K562 (cell line): Measurements from ENCODE around the gene ANKRD13D. TPM values are rescaled to one million over a fixed set of nuclear protein-coding genes. Genes with fewer than 3 reads are reported as not detected.
A peak's percentile ranks its signal among the peaks of the same experiment; 100 is the strongest.

ENCODE experiments used
- ATAC-seq: fragments of 200-7000 bp; cut with Tn5 transposase; 3 replicates; pipeline ENCODE4 v1.9.1; 2020; ENCODE audit warnings: moderate library complexity
- BruUV-seq: library from RNA; stranded (reverse); fragments of 400-500 nt; replicated peaks from 2 replicates; lab custom pipeline; 2021; lab: Mats Ljungman, UMichigan
- CTCF ChIA-PET: fragments of 300-600 bp; formaldehyde crosslinking; extraction: SDS; loops from one replicate; lab custom pipeline; 2021; ENCODE audit warnings: low intra/inter-chr PET ratio; lab: Yijun Ruan, JAX
- POLR2A ChIA-PET: fragments of 300-600, 350-650 bp; sonication (Branson Sonifier 250); formaldehyde crosslinking; extraction: SDS; loops from one replicate; lab custom pipeline; 2021; ENCODE audit warnings: antibody characterized with exemption, inconsistent platforms; lab: Yijun Ruan, JAX
- DNase-seq, 4 experiments: peaks; one replicate each; pipeline versions ENCODE4 v3.0.0 to v3.0.0-alpha.2; 2011 to 2018; ENCODE audit warnings: low spot score in 3 of 4, mixed read lengths in 3 of 4; ENCODE audit errors: extremely low read depth in 1 of 4
- FAIRE-seq: peaks from 2 replicates; lab custom pipeline; 2011; peaks lifted over from hg19 to GRCh38; lab: Jason Lieb, UNC
- H2AFZ ChIP-seq: 2 replicates; pipeline ENCODE4 v1.6.0; 2011; ENCODE audit warnings: low read depth, low read length, control low read depth, inconsistent platforms
- H3K27ac ChIP-seq: fragments of 200-600 bp; 3 replicates; pipeline ENCODE4 v1.8.0; 2011; ENCODE audit warnings: low read depth, mild to moderate bottlenecking, control low read depth, inconsistent platforms, low read length, moderate library complexity, mixed read lengths; ENCODE audit errors: extremely low read depth
- H3K27me3 ChIP-seq, 2 experiments: fragments of 300-600 bp in 1 of 2; 2 replicates in 1 of 2; 3 replicates in 1 of 2; pipeline versions ENCODE4 v1.6.0 to v1.8.0; 2011; ENCODE audit warnings: inconsistent platforms in 2 of 2, low read length in 2 of 2, mild to moderate bottlenecking in 1 of 2, mixed read lengths in 1 of 2, moderate library complexity in 1 of 2; ENCODE audit not compliant: control insufficient read depth in 2 of 2, insufficient read depth in 2 of 2
- H3K36me3 ChIP-seq: fragments of 300-600 bp; 3 replicates; pipeline ENCODE4 v1.8.0; 2011; ENCODE audit warnings: mild to moderate bottlenecking, low read length, inconsistent platforms; ENCODE audit not compliant: control insufficient read depth, insufficient read depth
- H3K4me1 ChIP-seq, 2 experiments: fragments of 200-600 bp in 1 of 2; replicated peaks in 1 of 2; 2 replicates in 1 of 2; 3 replicates in 1 of 2; pipeline versions ENCODE4 v1.5.1 to v1.8.0; 2011; ENCODE audit warnings: inconsistent platforms in 2 of 2, low read length in 2 of 2, mild to moderate bottlenecking in 1 of 2, mixed read lengths in 1 of 2, moderate library complexity in 1 of 2; ENCODE audit not compliant: control insufficient read depth in 2 of 2, insufficient read depth in 2 of 2
- H3K4me2 ChIP-seq: 2 replicates; pipeline ENCODE4 v1.6.1; 2011; ENCODE audit warnings: low read length, control low read depth, inconsistent platforms, mixed read lengths; ENCODE audit not compliant: insufficient read depth
- H3K4me3 ChIP-seq: fragments of 200-600 bp; sonication (generic), shearing (Covaris generic); 2 replicates; pipeline ENCODE4 v1.5.1; 2016; ENCODE audit warnings: control low read depth, inconsistent platforms
- H3K79me2 ChIP-seq: fragments of 200-600 bp; 3 replicates; pipeline ENCODE4 v1.8.0; 2011; ENCODE audit warnings: low read length, inconsistent platforms; ENCODE audit not compliant: control insufficient read depth, insufficient read depth
- H3K9ac ChIP-seq, 2 experiments: 2 replicates each; pipeline versions ENCODE4 v1.6.0 to v1.6.1; 2011; ENCODE audit warnings: low read depth in 2 of 2, low read length in 2 of 2, control low read depth in 1 of 2, inconsistent platforms in 1 of 2, mild to moderate bottlenecking in 1 of 2, mixed read lengths in 1 of 2; ENCODE audit not compliant: insufficient read depth in 1 of 2
- H3K9me1 ChIP-seq: one replicate; pipeline ENCODE4 v1.6.0; 2011; ENCODE audit warnings: inconsistent platforms, mild to moderate bottlenecking, low read length, moderate library complexity; ENCODE audit not compliant: control insufficient read depth, insufficient read depth
- H3K9me3 ChIP-seq: replicated peaks from 2 replicates; pipeline ENCODE4 v1.5.1; 2011; ENCODE audit warnings: low read depth, low read length, inconsistent platforms; ENCODE audit not compliant: control insufficient read depth, insufficient read depth
- H4K20me1 ChIP-seq: replicated peaks from 2 replicates; pipeline ENCODE4 v1.6.1; 2011; ENCODE audit warnings: low read length, inconsistent platforms, mixed read lengths; ENCODE audit not compliant: control insufficient read depth, insufficient read depth
- C11orf30 ChIP-seq: fragments of 450-650 bp; IDR thresholded peaks from 2 replicates; pipeline ENCODE4 v1.6.1; 2016; ENCODE audit warnings: low read depth, mild to moderate bottlenecking
- HMBOX1 ChIP-seq: sonication (generic); IDR thresholded peaks from 2 replicates; pipeline ENCODE4 v1.6.1; 2016
- ID3 ChIP-seq, 2 experiments: fragments of 250-450 bp in 1 of 2; fragments of 450-650 bp in 1 of 2; sonication (Bioruptor Pico) in 1 of 2; IDR thresholded peaks; 2 replicates each; pipeline versions ENCODE4 v1.6.1 to v1.8.0; 2016 to 2021; ENCODE audit warnings: mild to moderate bottlenecking in 2 of 2, moderate library complexity in 2 of 2, missing compliant biosample characterization in 1 of 2, missing genetic modification characterization in 1 of 2
- MAFF ChIP-seq: IDR thresholded peaks from 2 replicates; pipeline ENCODE4 v1.6.1; 2012; ENCODE audit warnings: low read length, improper control_type of control experiment
- MED1 ChIP-seq: sonication (generic); formaldehyde crosslinking; IDR thresholded peaks from 2 replicates; pipeline ENCODE4 v1.8.1; 2023; ENCODE audit warnings: missing genetic modification reagents, borderline replicate concordance
- MXD1 ChIP-seq: fragments of 250-450 bp; sonication (Bioruptor Pico); IDR thresholded peaks from 2 replicates; pipeline ENCODE4 v1.8.0; 2021; ENCODE audit warnings: borderline replicate concordance, mild to moderate bottlenecking, moderate library complexity; ENCODE audit not compliant: poor library complexity, severe bottlenecking
- PURB ChIP-seq: sonication (generic); formaldehyde crosslinking; IDR thresholded peaks from 2 replicates; pipeline ENCODE4 v1.9.0; 2021; ENCODE audit warnings: low read depth, mild to moderate bottlenecking, missing genetic modification reagents
- RBM17 ChIP-seq: fragments of 200-400 bp; formaldehyde crosslinking; IDR thresholded peaks from 2 replicates; pipeline ENCODE4 v1.6.1; 2017; ENCODE audit warnings: low read depth, mild to moderate bottlenecking, low read length, borderline replicate concordance
- SP1 ChIP-seq: sonication (generic); formaldehyde crosslinking; IDR thresholded peaks from 2 replicates; pipeline ENCODE4 v1.8.1; 2022; ENCODE audit warnings: mild to moderate bottlenecking, missing genetic modification reagents
- ZFX ChIP-seq: sonication (generic); formaldehyde crosslinking; IDR thresholded peaks from 2 replicates; pipeline ENCODE4 v1.8.0; 2022; ENCODE audit warnings: mild to moderate bottlenecking, missing genetic modification reagents, moderate library complexity
- ZNF277 ChIP-seq: fragments of 250-450 bp; sonication (Bioruptor Pico); IDR thresholded peaks from 2 replicates; pipeline ENCODE4 v1.8.0; 2022; ENCODE audit warnings: inconsistent platforms, mild to moderate bottlenecking, moderate library complexity, borderline replicate concordance
- ZZZ3 ChIP-seq: fragments of 450-650 bp; IDR thresholded peaks from 2 replicates; pipeline ENCODE4 v1.6.1; 2016; ENCODE audit warnings: antibody characterized with exemption, mild to moderate bottlenecking, moderate library complexity
- WGBS: fragments of 100-300 bp; shearing (Covaris generic); methylation state at CpG from one replicate; pipeline ENCODE4 v1.1.6; 2016; ENCODE audit warnings: low coverage, mixed read lengths; ENCODE audit not compliant: insufficient coverage; ENCODE audit errors: missing lambda C conversion rate; 5-methylcytosine and 5-hydroxymethylcytosine counted together
- in situ Hi-C: fragments of 300-500 bp; cut with MboI; formaldehyde crosslinking; loops from 4 replicates; pipeline ENCODE4 v1.15.0; 2018; ENCODE audit warnings: inconsistent platforms, mixed read lengths
- intact Hi-C: fragments of 100-400 bp; cut with micrococcal nuclease; formaldehyde crosslinking; loops from 2 replicates; pipeline ENCODE4 v1.14.2; 2022
- polyA plus RNA-seq, 8 experiments: library from polyadenylated mRNA; depleted of rRNA in 4 of 8; stranded (reverse) in 5 of 8; unstranded in 3 of 8; fragments of >200 nt; fragmentation: Nextera tagmentation in 2 of 8; fragmentation: Illumina TruSeq in 1 of 8; extraction: Ambion mirVana in 2 of 8; extraction: Trizol in 1 of 8; gene quantifications; 2 replicates each; pipeline versions ENCODE4 v1.2.1 to v1.2.3, GENCODE V29; 2011 to 2014; ENCODE audit warnings: inconsistent platforms in 1 of 8, missing spikeins in 1 of 8
- total RNA-seq, 7 experiments: library from RNA; depleted of rRNA in 6 of 7; stranded (reverse); fragments of >200 nt in 6 of 7; fragmentation: Illumina TruSeq in 2 of 7; extraction: Trizol in 2 of 7; gene quantifications; 2 replicates each; pipeline versions ENCODE4 v1.2.1 to v1.2.3, GENCODE V29; 2011 to 2021; ENCODE audit warnings: low replicate concordance in 1 of 7
- TF ChIP-seq, protein P1 (sequence below): fragments of 250-450 bp; sonication (Bioruptor Pico); IDR thresholded peaks from 2 replicates; pipeline ENCODE4 v1.5.0; 2021; ENCODE audit warnings: mild to moderate bottlenecking, moderate library complexity

Gene ANKRD13D
- total and polyA plus RNA-seq, 9 of the 15 experiments (the other 6 are each of a cell fraction or from before 2014, with no cell fraction given), result 0.94 to 40.9 (median 22.4) TPM

DNA sequence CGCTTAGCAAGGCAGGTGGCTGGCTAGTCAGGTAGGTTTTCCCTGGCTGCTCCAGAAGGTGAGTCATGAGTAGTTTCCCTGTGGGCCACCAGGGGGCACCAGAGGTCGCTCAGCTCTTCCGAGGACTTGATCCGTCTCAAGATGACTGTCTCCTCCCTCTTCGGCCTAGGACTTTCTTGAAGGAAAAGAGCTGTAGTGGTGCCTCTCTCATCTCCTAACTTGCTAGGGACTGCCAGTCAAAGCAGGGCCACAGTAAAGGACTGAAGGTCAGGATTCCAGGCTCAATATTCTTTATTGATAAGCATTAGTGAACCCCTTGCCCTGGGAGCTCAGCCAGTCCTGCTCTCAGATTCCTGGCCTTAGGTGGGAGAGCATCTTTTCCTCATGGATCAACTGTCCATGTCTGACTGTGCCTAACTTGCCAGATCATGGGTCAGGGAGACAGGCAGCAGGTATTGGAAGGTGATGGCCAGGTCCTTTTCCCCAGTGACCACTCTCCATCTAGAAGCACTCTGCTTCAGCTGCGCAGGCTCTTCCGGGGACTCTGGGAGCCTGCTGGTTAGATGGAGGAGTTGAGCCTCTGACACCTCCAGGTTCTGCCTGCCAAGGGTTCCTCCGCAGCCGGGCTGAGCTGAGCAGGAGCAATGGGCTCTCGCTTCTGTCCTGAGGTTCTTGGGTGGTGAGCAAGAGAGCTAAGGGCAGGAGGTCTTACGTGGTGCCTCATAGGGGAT lies 62.3 kb downstream of the ANKRD13D start:
- intact Hi-C loops (loop anchor here (5.0 kb wide), 1 partner anchor 231 kb away; the partner anchor contains the start of gene GSTP1), in situ Hi-C loops (no loop called here)
- H2AFZ ChIP-seq, result 0 out of 2 replicates have a peak overlapping the region, but pooled peaks have one; percentile 10
- 46% methylated on average over 11 of the region's 11 CpGs for WGBS
- DNase-seq (peak; percentile 72 to 88 (median 76)), ATAC-seq (peak; percentile 37), FAIRE-seq (peak; percentile 88)
- H3K27ac ChIP-seq, result no peak overlapping the region
- peaks cover 61% of the 10 kb centered on the region in 2 experiments for H3K4me1 ChIP-seq
- H3K79me2 ChIP-seq, result peaks cover 8% of the 10 kb centered on the region
- CTCF ChIA-PET, result interaction anchor here (0.6 to 4.5 kb wide), 3 partner anchors 22 to 31 kb away, joined by 3 to 25 read pairs (median 5); no protein-coding TSS in a partner anchor
- H3K9me3 ChIP-seq, result no peaks in the 10 kb centered on the region
- BruUV-seq, result no TSS peak
- no peaks in the 10 kb centered on the region for H3K9me1 ChIP-seq
- H3K9ac ChIP-seq, result peak overlapping the region in 1 of 2 experiments; percentile 57; a peak in 2 of 4 replicates
- POLR2A ChIA-PET, result interaction anchor here (0.5 to 1.7 kb wide), 10 partner anchors 9 to 338 kb away, joined by 3 to 5 read pairs (median 4); no protein-coding TSS in a partner anchor
- no peaks in the 10 kb centered on the region for H3K27me3 ChIP-seq
- no peaks in the 10 kb centered on the region; the same call in 1 of the 2 replicates for H4K20me1 ChIP-seq
- no peak overlapping the region; the same call in 1 of the 2 replicates for H3K4me2 ChIP-seq
- peaks cover 4% of the 10 kb centered on the region; the same call in 1 of the 3 replicates for H3K36me3 ChIP-seq
- H3K4me3 ChIP-seq, result no peak overlapping the region
- TF ChIP-seq RBM17, result no peak
- no peak for TF ChIP-seq ZZZ3
- TF ChIP-seq ZNF277, result no peak
- TF ChIP-seq, protein P1, sequence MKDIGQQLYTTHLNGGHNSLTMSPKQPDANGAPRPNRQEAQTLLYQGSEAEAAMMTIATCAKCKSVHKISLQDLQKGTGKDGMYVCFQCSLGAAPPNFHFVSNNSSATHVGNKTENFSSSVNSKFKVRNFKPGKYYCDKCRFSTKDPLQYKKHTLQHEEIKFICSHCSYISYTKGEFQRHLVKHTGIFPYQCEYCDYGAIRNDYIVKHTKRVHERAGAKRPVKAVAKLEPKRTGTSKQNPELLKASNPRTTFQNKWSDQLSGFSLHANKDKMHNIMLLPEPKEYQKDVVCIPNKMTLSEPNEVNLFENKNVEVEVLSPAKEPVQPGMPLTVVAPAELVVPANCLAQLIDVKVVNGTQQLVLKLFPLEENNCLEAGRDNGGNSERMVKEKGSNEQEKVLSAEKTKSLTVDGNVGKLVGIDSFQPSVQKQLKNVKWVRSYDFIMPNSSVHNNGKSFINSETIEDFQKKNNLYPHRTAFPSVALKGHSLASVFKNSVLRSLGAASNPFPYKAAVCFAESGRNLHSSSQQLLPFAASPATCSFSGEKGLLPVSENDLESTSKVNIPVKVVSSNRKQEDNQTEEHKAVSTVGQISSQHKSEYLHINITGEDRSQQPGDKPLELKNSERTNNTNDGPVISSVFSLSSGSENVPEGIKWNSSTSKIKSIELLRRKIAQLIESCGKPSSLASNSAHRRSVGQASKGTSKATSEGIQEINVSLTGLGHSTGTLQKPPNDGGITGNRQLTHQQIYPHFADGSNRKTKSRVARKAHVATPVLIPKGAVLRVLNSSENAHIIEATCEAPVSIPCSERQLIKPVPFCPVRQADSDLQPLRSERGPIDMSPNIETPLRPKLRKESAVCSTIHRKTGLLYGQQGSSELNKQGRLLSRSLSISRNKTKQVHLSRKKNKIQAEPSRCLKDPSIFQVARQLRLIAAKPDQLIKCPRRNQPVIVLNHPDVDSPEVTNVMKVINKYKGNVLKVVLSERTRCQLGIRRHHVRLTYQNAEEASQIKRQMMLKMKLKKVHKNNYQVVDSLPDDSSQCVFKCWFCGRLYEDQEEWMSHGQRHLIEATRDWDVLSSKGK, result no peak
- no peak for TF ChIP-seq SP1
- TF ChIP-seq PURB (CRISPR knock-in tag), result no peak
- TF ChIP-seq ID3 (CRISPR knock-in tag; IDR thresholded peaks at IDR 0.05), result no peak
- TF ChIP-seq ID3 (tag; IDR thresholded peaks at IDR 0.05), result no peak
- TF ChIP-seq ZFX (CRISPR knock-in tag), result peak; percentile 37
- TF ChIP-seq C11orf30, result no peak
- TF ChIP-seq MAFF, result no peak
- TF ChIP-seq MXD1 (CRISPR knock-in tag), result no peak
- TF ChIP-seq HMBOX1, result peak; percentile 16; the same call in 1 of the 2 replicates
- no peak for TF ChIP-seq MED1 (CRISPR knock-in tag)
